GM12874 (cell line): ENCODE measurements around the gene SEMA4A.

ENCODE experiments used
- CTCF ChIP-seq: IDR thresholded peaks from 2 replicates; pipeline ENCODE4 v1.5.1; 2011; ENCODE audit warnings: low read depth, mild to moderate bottlenecking, control low read depth, low read length, moderate library complexity; ENCODE audit not compliant: insufficient read depth

Gene SEMA4A

GRCh38 chr1:156164125-156164831, 10.9 kb downstream of the SEMA4A start:
- TF ChIP-seq CTCF: no peak

DNA sequence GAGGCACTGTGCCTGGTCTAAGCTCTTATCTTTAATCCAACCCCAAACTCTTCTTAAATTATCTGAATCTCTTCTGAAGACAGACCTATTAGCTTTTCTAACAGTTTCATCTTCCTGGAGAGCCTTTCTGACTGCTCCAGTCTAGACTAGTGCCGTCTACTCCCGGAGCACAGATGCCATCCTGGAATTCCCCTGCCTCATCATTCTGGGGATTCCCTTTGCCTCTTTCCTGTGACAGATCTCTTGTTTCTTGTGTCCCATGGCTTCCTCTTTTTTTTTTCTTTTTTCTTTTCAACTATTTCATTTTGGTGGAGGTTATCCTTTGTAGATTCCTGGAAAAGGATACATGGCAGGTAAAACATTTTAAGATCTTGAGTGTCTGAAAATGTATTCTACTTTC, 11.7 kb downstream of the SEMA4A start:
- no peak for TF ChIP-seq CTCF

DNA sequence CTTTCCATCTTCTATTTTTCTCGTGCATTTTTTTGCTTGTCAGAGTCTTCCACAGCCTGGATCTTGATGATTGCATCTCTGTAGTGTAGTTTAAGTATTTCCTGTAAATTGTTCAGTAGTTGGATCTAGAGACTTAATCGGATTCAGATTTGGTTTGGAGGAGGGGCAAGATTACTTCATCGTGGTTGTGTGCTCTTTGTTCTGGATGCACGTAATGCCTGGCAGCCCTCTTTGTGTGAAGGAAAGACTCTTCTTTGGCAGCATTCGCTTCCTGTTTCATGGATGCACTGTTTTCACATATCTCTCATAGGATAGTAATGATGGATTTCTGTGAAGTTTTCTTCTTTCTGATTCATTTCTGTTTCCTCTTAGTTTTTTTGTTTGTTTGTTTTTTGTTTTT, 14.2 kb downstream of the SEMA4A start:
- TF ChIP-seq CTCF: no peak

DNA sequence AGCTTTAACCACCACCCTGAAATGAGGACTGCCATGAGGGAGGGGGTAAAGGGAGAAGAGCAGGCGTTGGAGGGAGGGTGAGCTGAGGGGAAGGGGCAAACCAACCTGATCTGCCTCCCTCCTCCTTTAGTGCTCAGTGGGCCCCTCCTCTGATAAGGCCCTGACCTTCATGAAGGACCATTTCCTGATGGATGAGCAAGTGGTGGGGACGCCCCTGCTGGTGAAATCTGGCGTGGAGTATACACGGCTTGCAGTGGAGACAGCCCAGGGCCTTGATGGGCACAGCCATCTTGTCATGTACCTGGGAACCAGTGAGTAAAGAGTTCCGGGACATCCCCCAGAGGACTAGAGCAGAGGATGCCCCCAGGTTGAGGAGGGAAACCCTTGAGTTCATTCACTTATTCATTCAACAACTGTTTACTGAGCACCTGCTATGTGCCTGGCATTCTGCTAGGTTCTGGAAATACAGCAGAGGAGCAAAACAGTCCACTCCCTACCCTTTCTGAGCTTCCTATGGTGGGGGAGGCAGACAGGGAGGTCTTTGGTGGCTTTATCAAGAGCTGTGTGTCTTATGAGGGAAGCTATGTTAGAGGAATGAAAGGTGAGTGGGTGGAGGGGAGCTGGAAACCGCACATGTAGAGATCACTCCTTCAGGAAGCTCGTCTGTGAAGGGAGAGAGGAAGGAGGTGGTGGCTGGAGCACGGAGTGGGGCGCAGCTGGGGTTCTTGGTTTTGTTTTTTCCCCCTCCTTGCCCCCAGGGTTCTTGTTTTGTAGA, 19.5 kb downstream of the SEMA4A start:
- no peak for TF ChIP-seq CTCF

DNA sequence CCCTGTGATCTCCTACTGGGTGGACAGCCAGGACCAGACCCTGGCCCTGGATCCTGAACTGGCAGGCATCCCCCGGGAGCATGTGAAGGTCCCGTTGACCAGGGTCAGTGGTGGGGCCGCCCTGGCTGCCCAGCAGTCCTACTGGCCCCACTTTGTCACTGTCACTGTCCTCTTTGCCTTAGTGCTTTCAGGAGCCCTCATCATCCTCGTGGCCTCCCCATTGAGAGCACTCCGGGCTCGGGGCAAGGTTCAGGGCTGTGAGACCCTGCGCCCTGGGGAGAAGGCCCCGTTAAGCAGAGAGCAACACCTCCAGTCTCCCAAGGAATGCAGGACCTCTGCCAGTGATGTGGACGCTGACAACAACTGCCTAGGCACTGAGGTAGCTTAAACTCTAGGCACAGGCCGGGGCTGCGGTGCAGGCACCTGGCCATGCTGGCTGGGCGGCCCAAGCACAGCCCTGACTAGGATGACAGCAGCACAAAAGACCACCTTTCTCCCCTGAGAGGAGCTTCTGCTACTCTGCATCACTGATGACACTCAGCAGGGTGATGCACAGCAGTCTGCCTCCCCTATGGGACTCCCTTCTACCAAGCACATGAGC, 23.3 kb downstream of the SEMA4A start:
- TF ChIP-seq CTCF: no peak

DNA sequence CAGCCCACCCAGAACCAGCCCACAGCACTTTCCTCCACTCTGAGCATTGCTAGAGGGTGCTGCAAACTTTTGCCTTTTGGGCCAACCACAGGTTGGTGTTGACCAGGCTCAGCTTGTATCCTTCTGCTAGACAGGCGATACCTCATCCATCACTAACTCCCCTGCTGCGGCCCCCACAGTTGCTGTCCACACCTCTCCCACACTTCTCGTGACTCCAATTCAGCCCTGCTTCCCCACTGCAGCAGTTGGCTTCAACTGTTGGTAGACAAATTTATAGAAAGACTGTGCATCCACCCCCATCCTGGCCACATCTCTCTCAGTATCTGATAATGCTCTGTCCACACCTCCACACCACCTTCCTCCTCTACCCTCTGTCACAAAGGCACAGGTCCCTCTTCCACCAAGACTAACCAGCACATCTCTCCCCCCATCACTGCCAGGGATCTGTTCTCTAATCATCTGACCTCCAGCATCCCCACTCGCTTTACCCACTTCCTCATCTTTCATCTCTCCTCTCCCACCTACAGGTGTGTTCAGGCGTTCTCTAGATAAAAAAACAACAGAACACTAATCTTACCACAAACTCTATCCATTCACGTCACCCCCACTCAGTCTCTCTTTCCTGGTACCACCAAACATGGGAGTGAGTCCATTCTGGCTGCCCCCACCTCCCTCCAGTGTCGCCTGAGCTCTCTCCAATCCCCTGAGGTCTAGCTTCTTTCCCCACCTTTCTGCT, 24.7 kb downstream of the SEMA4A start:
- TF ChIP-seq CTCF: no peak

- TF ChIP-seq CTCF: no peak
These were observed 27.1 kb downstream of the SEMA4A start for GRCh38 chr1:156180471-156180870.
